Psoas muscle (tissue), 8 donors: ENCODE results near the gene FOCAD. TPM values are rescaled to one million over a fixed set of nuclear protein-coding genes. Genes with fewer than 3 reads are reported as not detected.

Source experiments
- ATAC-seq, 4 donors: fragments of 200-7000 bp; cut with Tn5 transposase; one replicate each; pipeline ENCODE4 v1.9.1; 2020; ENCODE audit warnings: moderate library complexity in 3 of 4, mild to moderate bottlenecking in 2 of 4
- DNase-seq, 2 donors: peaks; one replicate each; pipeline ENCODE4 v3.0.0-alpha.2; 2020
- H3K27ac ChIP-seq: fragments of 200-600 bp; one replicate; pipeline ENCODE4 v1.8.0; 2022
- H3K27me3 ChIP-seq, 3 donors: fragments of 200-600 bp in 1 of 3; one replicate each; pipeline versions ENCODE4 v1.6.1 to v1.8.0; 2013 to 2022; ENCODE audit warnings: low read length in 2 of 3, mild to moderate bottlenecking in 2 of 3, moderate library complexity in 1 of 3; ENCODE audit not compliant: insufficient read depth in 3 of 3
- H3K36me3 ChIP-seq, 2 donors: fragments of 200-600 bp in 1 of 2; one replicate each; pipeline versions ENCODE4 v1.6.1 to v1.8.0; 2013 to 2022; ENCODE audit warnings: low read depth in 1 of 2, mild to moderate bottlenecking in 1 of 2, moderate library complexity in 1 of 2; ENCODE audit not compliant: insufficient read depth in 1 of 2
- H3K4me1 ChIP-seq: fragments of 200-600 bp; one replicate; pipeline ENCODE4 v1.8.0; 2022
- H3K4me3 ChIP-seq: fragments of 200-600 bp; one replicate; pipeline ENCODE4 v1.8.0; 2022; ENCODE audit warnings: mild to moderate bottlenecking
- H3K9me3 ChIP-seq: fragments of 200-600 bp; one replicate; pipeline ENCODE4 v1.8.0; 2022
- WGBS, 3 donors: extraction: QIAGEN DNeasy Blood & Tissue Kit; methylation state at CpG; one replicate each; pipeline versions ENCODE4 v1.1.6 to v1.1.7; 2013; 5-methylcytosine and 5-hydroxymethylcytosine counted together
- intact Hi-C, 2 donors: fragments of 100-400 bp; cut with DNase I; formaldehyde crosslinking; loops; one replicate each; pipeline versions ENCODE4 v1.11.0 to v1.14.2; 2022
- polyA plus RNA-seq, 3 donors: library from polyadenylated mRNA; stranded (reverse); fragments of 200-250 nt; gene quantifications; one replicate each; pipeline ENCODE4 v1.2.3, GENCODE V29; 2013
- total RNA-seq, 4 donors: library from RNA; stranded (reverse); fragmentation: NEBNext Ultra II Directional in 2 of 4; extraction: Animal tissue kit (Norgen Biotek cat#: 25700) in 2 of 4; gene quantifications; one replicate each; pipeline versions ENCODE4 v1.2.1 to v1.2.4, GENCODE V29; 2021 to 2023
- TF ChIP-seq, protein P1 (sequence below): fragments of 200-600 bp; IDR thresholded peaks from one replicate; pipeline ENCODE4 v1.8.0; 2022; ENCODE audit warnings: antibody characterized with exemption
- donor health status: healthy with polysubstance abuse.
- donor health status: DM: no; HTN: no; CAD: no; lungs with moderate emphysema.
- donor health status: Bipolar disorder and iron deficiency.
- donor health status: healthy.
- donor health status: DM: yes; HTN: yes; CAD: no.
- donor health status: DM: no; HTN: no; CAD: no.
- donor health status: DM: no; HTN: no; CAD: no.
- donor health status: DM: yes; HTN: yes; CAD: no.

Gene FOCAD
- total and polyA plus RNA-seq, 7 donors = 5.8 to 24.8 (median 12.1) TPM

DNA sequence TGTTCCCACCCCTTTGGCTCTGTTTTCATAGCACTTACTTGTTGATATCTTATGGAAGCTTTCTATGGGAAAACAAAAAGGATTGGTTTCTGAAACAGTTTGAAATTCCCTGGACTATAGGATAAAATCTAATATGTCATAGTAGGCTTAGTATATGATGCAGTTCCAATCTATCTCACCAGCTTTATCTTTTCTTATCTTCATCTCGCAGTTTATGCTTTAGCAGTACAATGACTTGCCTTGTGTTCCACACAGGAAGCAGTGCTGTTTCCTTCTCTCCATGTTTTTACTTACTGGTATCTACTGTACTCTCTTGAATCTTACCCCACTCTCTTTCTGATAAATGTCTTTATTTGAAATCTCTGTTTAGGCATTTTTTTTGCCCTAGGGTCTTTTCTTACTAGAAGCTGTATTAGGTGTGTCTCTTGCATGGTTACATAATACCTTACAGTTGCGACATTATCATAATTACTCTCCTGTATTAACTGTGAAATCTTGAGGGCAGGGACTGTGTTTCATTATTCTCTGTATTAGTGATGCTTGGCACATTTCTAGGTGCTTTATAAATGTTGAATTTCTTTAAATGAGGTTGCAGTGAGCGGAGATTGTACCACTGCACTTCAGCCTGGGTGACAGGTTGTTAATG, 76.3 kb downstream of the FOCAD start:
- H3K4me1 ChIP-seq = no peaks in the 10 kb centered on the region
- H3K27me3 ChIP-seq = no peaks in the 10 kb centered on the region
- ATAC-seq (no peak), DNase-seq (no peak)
- no peak overlapping the region for H3K4me3 ChIP-seq
- H3K36me3 ChIP-seq = peaks cover 0 to 30% of the 10 kb centered on the region in 2 donors
- 86 to 98% (median 93%) methylated on average over 3 of the region's 3 CpGs for WGBS, 3 donors
- H3K27ac ChIP-seq = no peak overlapping the region
- no peaks in the 10 kb centered on the region for H3K9me3 ChIP-seq
- TF ChIP-seq, protein P1, sequence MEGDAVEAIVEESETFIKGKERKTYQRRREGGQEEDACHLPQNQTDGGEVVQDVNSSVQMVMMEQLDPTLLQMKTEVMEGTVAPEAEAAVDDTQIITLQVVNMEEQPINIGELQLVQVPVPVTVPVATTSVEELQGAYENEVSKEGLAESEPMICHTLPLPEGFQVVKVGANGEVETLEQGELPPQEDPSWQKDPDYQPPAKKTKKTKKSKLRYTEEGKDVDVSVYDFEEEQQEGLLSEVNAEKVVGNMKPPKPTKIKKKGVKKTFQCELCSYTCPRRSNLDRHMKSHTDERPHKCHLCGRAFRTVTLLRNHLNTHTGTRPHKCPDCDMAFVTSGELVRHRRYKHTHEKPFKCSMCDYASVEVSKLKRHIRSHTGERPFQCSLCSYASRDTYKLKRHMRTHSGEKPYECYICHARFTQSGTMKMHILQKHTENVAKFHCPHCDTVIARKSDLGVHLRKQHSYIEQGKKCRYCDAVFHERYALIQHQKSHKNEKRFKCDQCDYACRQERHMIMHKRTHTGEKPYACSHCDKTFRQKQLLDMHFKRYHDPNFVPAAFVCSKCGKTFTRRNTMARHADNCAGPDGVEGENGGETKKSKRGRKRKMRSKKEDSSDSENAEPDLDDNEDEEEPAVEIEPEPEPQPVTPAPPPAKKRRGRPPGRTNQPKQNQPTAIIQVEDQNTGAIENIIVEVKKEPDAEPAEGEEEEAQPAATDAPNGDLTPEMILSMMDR = no peak
- intact Hi-C loops = no loop called here

DNA sequence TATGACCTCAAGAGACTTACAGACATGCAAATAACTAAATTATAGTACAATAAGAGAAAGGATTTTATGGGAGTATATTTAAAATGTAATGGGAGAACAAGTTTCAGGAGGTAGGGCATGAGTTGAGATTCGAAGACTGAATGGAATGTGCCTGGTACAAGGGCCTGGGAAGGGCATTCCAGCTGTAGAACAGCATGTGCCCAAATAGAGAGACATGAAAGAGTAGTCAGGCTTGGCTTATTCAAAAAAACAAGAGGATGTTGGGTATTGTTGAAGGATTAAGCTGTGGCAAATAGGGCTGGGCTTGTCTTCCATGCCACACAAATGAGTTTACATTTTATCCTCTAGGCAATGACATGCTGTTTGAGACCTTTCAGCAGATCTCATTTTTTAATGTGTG, 86.9 kb downstream of the FOCAD start:
- TF ChIP-seq, protein P1 = no peak
- intact Hi-C loops = no loop called here
- no peaks in the 10 kb centered on the region for H3K9me3 ChIP-seq
- no peak overlapping the region for H3K4me3 ChIP-seq
- no peaks in the 10 kb centered on the region for H3K4me1 ChIP-seq
- peaks cover 0 to 33% of the 10 kb centered on the region in 2 donors for H3K36me3 ChIP-seq
- no peak overlapping the region for H3K27ac ChIP-seq
- 41 to 64% (median 48%) methylated on average over 1 of the region's 1 CpG for WGBS, 3 donors
- DNase-seq (no peak), ATAC-seq (peak in 1 of 4 donors; percentile 68)
- no peaks in the 10 kb centered on the region for H3K27me3 ChIP-seq

DNA sequence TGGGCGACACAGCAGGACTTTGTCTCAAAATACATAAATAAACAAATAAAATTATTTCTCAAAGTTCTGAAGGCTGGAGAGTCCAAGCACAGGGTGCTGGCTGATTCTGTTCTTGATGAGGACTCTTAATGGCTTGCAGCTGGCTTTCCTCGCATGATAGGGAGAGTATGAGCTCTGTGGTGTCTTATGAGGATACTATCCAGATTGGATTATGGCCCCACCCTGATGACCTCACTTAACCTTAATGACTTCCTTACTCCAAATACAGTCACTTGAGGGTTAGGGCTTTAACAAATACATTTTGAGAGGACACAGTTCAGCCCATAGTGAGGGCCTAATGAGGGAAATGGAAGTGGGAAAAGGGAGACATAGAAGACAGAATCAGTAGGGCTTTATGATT, 87.7 kb downstream of the FOCAD start:
- DNase-seq (no peak), ATAC-seq (no peak)
- Histone ChIP-seq H3K4me1 (no peaks in the 10 kb centered on the region), H3K4me3 (no peak overlapping the region), H3K36me3 (peaks cover 0 to 27% of the 10 kb centered on the region in 2 donors), H3K27me3 (no peaks in the 10 kb centered on the region), H3K27ac (no peak overlapping the region), H3K9me3 (no peaks in the 10 kb centered on the region)
- WGBS, 3 donors = 72 to 96% (median 80%) methylated on average over 2 of the region's 2 CpGs
- intact Hi-C loops = no loop called here
- TF ChIP-seq, protein P1 = no peak

DNA sequence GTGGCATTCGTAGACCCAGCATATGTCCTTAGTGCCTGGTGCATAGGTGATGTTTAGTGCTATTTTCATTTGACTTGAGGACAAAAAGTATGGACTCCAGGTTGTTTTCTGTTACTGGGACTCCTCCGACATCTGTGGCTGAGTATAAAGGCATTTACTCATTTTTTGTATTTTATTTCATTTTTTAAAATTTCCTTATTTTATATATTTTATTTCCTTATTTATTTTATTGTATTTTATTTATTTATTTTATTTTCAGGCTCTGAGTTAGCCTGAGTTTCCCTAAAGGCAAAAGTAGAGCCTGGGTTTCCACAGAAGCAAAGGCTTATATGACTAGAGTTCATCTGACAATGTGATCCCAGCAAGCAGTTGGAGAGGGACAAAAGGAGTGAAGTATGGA, 91.6 kb downstream of the FOCAD start:
- Histone ChIP-seq H3K4me1 (no peaks in the 10 kb centered on the region), H3K4me3 (no peak overlapping the region), H3K9me3 (no peaks in the 10 kb centered on the region), H3K36me3 (peaks cover 0 to 12% of the 10 kb centered on the region in 2 donors), H3K27me3 (no peaks in the 10 kb centered on the region), H3K27ac (no peak overlapping the region)
- intact Hi-C loops = no loop called here
- TF ChIP-seq, protein P1 = no peak
- ATAC-seq (no peak), DNase-seq (no peak)
- 95 to 99% (median 99%) methylated on average over 2 of the region's 2 CpGs for WGBS, 3 donors

DNA sequence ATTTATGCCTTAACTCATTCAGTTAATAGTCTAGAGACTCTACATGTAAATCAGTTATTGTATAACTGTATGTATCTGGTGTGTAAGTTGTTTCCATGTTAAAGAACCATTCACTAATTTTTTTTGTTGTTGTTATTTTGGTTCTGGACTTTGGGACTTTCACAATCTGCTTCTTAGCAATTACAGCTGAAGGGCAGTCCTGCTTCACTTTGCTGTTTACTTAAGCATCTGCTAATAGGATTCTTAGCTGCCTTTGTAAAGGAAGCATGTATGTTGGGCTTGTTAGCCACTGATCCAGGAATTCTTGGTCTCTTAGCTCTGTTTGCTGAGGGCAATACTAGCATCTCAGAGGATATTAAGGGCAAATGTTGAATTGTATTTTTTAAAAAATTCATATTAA, 97.0 kb downstream of the FOCAD start:
- Histone ChIP-seq H3K4me1 (no peaks in the 10 kb centered on the region), H3K36me3 (peaks cover 0 to 3% of the 10 kb centered on the region in 2 donors), H3K9me3 (no peaks in the 10 kb centered on the region), H3K4me3 (no peak overlapping the region), H3K27me3 (no peaks in the 10 kb centered on the region), H3K27ac (no peak overlapping the region)
- TF ChIP-seq, protein P1 = no peak
- ATAC-seq = no peak
- DNase-seq = no peak
- intact Hi-C loops = loop anchor here in 1 of 2 donors (5.0 kb wide), 1 partner anchor 84 kb away; no protein-coding TSS in a partner anchor
